NCI-H460 (cell line): ENCODE data around the gene TOE1. TPM values are rescaled to one million over a fixed set of nuclear protein-coding genes. Genes with fewer than 3 reads are reported as not detected.
"Not testable (repeated sequence)": the region's sequence is repeated elsewhere in the genome, so short reads cannot be mapped to it uniquely, and the experiment has no call there.

ENCODE experiments used
- DNase-seq: peaks from one replicate; pipeline ENCODE4 v3.0.0-alpha.2; 2016; ENCODE audit warnings: low read depth; ENCODE audit errors: extremely low read depth
- polyA plus RNA-seq: library from polyadenylated mRNA; depleted of rRNA; stranded (reverse); fragments of >200 nt; gene quantifications from 2 replicates; pipeline ENCODE4 v1.2.3, GENCODE V29; 2014; cell fraction: nucleus; rRNA removed
- total RNA-seq: library from RNA; depleted of rRNA; stranded (reverse); fragments of >200 nt; shearing (Covaris generic); gene quantifications from 2 replicates; pipeline ENCODE4 v1.2.3, GENCODE V29; 2014; rRNA removed

TOE1 gene
- 7.6 and 7.7 TPM in 2 replicates for total RNA-seq
- 16.0 and 18.2 TPM in 2 replicates for polyA plus RNA-seq

- peak; percentile 78 for DNase-seq
These were observed at the start of gene TOE1, which contains the start of gene MUTYH for GRCh38 chr1:45339789-45340558. TSS of gene TOE1 (plus strand) at chr1:45340170. CDS start at chr1:45340253, 83 bp downstream. TSS of gene MUTYH (minus strand) at chr1:45340440. CDS start at chr1:45334505, 5,935 bp downstream.

- not testable (repeated sequence) for DNase-seq
These were observed 49.0 kb upstream of the TOE1 start for GRCh38 chr1:45291002-45291401.

- no peak for DNase-seq
These were observed 48.3 kb upstream of the TOE1 start for GRCh38 chr1:45291716-45292115.

GRCh38 chr1:45297666-45298356 lies 42.2 kb upstream of the TOE1 start:
- DNase-seq, result no peak

GRCh38 chr1:45299296-45299695 lies 40.7 kb upstream of the TOE1 start:
- DNase-seq, result no peak

- DNase-seq, result peak; percentile 65
These were observed 39.8 kb upstream of the TOE1 start for GRCh38 chr1:45299981-45300668.

GRCh38 chr1:45300669-45300997 lies 39.3 kb upstream of the TOE1 start:
- no peak for DNase-seq

GRCh38 chr1:45302505-45303150 lies 37.3 kb upstream of the TOE1 start:
- DNase-seq, result no peak

- DNase-seq, result peak; percentile 93
These were observed 36.3 kb upstream of the TOE1 start for GRCh38 chr1:45303520-45304310.

- no peak for DNase-seq
These were observed 35.5 kb upstream of the TOE1 start for GRCh38 chr1:45304311-45305081.

GRCh38 chr1:45305231-45305630 lies 34.7 kb upstream of the TOE1 start:
- no peak for DNase-seq

GRCh38 chr1:45306319-45306718 lies 33.7 kb upstream of the TOE1 start:
- DNase-seq, result no peak

- no peak for DNase-seq
These were observed 33.1 kb upstream of the TOE1 start for GRCh38 chr1:45306905-45307304.

- no peak for DNase-seq
These were observed 25.7 kb upstream of the TOE1 start for GRCh38 chr1:45314266-45314665.

- DNase-seq, result no peak
These were observed 22.8 kb upstream of the TOE1 start for GRCh38 chr1:45317166-45317565.

GRCh38 chr1:45319761-45320160 lies 20.2 kb upstream of the TOE1 start:
- DNase-seq, result no peak

GRCh38 chr1:45321444-45321843 lies 18.5 kb upstream of the TOE1 start:
- DNase-seq, result no peak

- DNase-seq, result no peak
These were observed 17.4 kb upstream of the TOE1 start for GRCh38 chr1:45322486-45323040.
